GM12878 (cell line): ENCODE measurements around the gene DACT3. TPM values are rescaled to one million over a fixed set of nuclear protein-coding genes. Genes with fewer than 3 reads are reported as not detected.

Experiments
- ATAC-seq: fragments of 200-7000 bp; cut with Tn5 transposase; 3 replicates; pipeline ENCODE4 v1.9.1; 2020; ENCODE audit warnings: mild to moderate bottlenecking, moderate library complexity
- BruUV-seq: library from RNA; stranded (reverse); fragments of 400-500 nt; replicated peaks from 2 replicates; lab custom pipeline; 2021; lab: Mats Ljungman, UMichigan
- CTCF ChIA-PET: fragments of 300-600 bp; sonication (Branson Sonifier 250); formaldehyde crosslinking; extraction: SDS; loops from one replicate; lab custom pipeline; 2021; ENCODE audit warnings: inconsistent platforms; lab: Yijun Ruan, JAX
- POLR2A ChIA-PET: fragments of 350-600 bp; formaldehyde crosslinking; extraction: SDS; loops from one replicate; lab custom pipeline; 2021; ENCODE audit warnings: inconsistent platforms; lab: Charles Lee
- RAD21 ChIA-PET: fragments of 300-600 bp; sonication (Branson Sonifier 250); formaldehyde crosslinking; loops from one replicate; lab custom pipeline; 2023; ENCODE audit warnings: antibody characterized with exemption; ENCODE audit not compliant: unreplicated experiment; lab: Charles Lee
- SMC1A ChIA-PET: fragments of 300-600 bp; sonication (Branson Sonifier 250); formaldehyde crosslinking; loops from one replicate; lab custom pipeline; 2023; ENCODE audit not compliant: unreplicated experiment, uncharacterized antibody; lab: Charles Lee
- DNase-seq: peaks from one replicate; pipeline ENCODE4 v3.0.0-alpha.2; 2011; ENCODE audit warnings: low read depth, low spot score
- FAIRE-seq: peaks from 3 replicates; lab custom pipeline; 2011; peaks lifted over from hg19 to GRCh38; lab: Jason Lieb, UNC
- H2AFZ ChIP-seq: 2 replicates; pipeline ENCODE4 v1.6.0; 2011; ENCODE audit warnings: low read depth, low read length, control low read depth; ENCODE audit not compliant: control insufficient read depth
- H3K27ac ChIP-seq: 2 replicates; pipeline ENCODE4 v1.5.1; 2011; ENCODE audit warnings: control low read depth; ENCODE audit not compliant: control insufficient read depth, insufficient read depth
- H3K27me3 ChIP-seq, 2 experiments: replicated peaks in 1 of 2; 2 replicates each; pipeline versions ENCODE4 v1.6.0 to v1.6.1; 2011; ENCODE audit warnings: low read length in 1 of 2; ENCODE audit not compliant: control insufficient read depth in 2 of 2, insufficient read depth in 2 of 2
- H3K36me3 ChIP-seq, 2 experiments: 2 replicates each; pipeline ENCODE4 v1.5.1; 2011; ENCODE audit warnings: low read length in 1 of 2; ENCODE audit not compliant: control insufficient read depth in 2 of 2, insufficient read depth in 2 of 2
- H3K4me1 ChIP-seq: 2 replicates; pipeline ENCODE4 v1.6.1; 2011; ENCODE audit warnings: mild to moderate bottlenecking, low read length, moderate library complexity, mixed read lengths; ENCODE audit not compliant: control insufficient read depth, insufficient read depth
- H3K4me2 ChIP-seq: 2 replicates; pipeline ENCODE4 v1.6.0; 2011; ENCODE audit warnings: control low read depth; ENCODE audit not compliant: control insufficient read depth, insufficient read depth
- H3K4me3 ChIP-seq: fragments of 200-600 bp; sonication (generic); 2 replicates; pipeline ENCODE4 v1.5.1; 2016
- H3K79me2 ChIP-seq: 2 replicates; pipeline ENCODE4 v1.6.0; 2011; ENCODE audit warnings: low read length; ENCODE audit not compliant: control insufficient read depth, insufficient read depth
- H3K9ac ChIP-seq: 2 replicates; pipeline ENCODE4 v1.8.0; 2011; ENCODE audit warnings: low read length, control low read depth, mixed read lengths; ENCODE audit not compliant: control insufficient read depth, insufficient read depth
- H3K9me3 ChIP-seq: replicated peaks from 3 replicates; pipeline ENCODE4 v1.5.1; 2011; ENCODE audit warnings: mild to moderate bottlenecking, low read length; ENCODE audit not compliant: control insufficient read depth, insufficient read depth
- H4K20me1 ChIP-seq: 2 replicates; pipeline ENCODE4 v1.6.0; 2011; ENCODE audit not compliant: control insufficient read depth, insufficient read depth
- ATF7 ChIP-seq: fragments of 450-650 bp; IDR thresholded peaks from 2 replicates; pipeline ENCODE4 v1.6.1; 2016; ENCODE audit warnings: low read depth, mild to moderate bottlenecking
- BCL11A ChIP-seq: IDR thresholded peaks from 2 replicates; pipeline ENCODE4 v1.6.1; 2011; ENCODE audit warnings: low read depth, low read length
- DPF2 ChIP-seq: fragments of 450-650 bp; IDR thresholded peaks from 2 replicates; pipeline ENCODE4 v1.6.1; 2017; ENCODE audit warnings: mild to moderate bottlenecking
- EZH2 ChIP-seq: IDR thresholded peaks from 2 replicates; pipeline ENCODE4 v1.6.1; 2012; ENCODE audit warnings: low read depth, mild to moderate bottlenecking, control low read depth, inconsistent platforms, low read length, borderline replicate concordance; ENCODE audit not compliant: control insufficient read depth
- NKRF ChIP-seq: fragments of 450-650 bp; conservative IDR thresholded peaks from 2 replicates; pipeline ENCODE4 v1.6.1; 2017; ENCODE audit warnings: mild to moderate bottlenecking, moderate library complexity
- POU2F2 ChIP-seq: IDR thresholded peaks from 3 replicates; pipeline ENCODE4 v1.6.1; 2011; ENCODE audit warnings: low read depth, mild to moderate bottlenecking, low read length, borderline replicate concordance
- PRDM15 ChIP-seq: fragments of 450-650 bp; formaldehyde crosslinking; IDR thresholded peaks from 2 replicates; pipeline ENCODE4 v1.4.0; 2020; ENCODE audit warnings: mild to moderate bottlenecking, moderate library complexity
- RAD51 ChIP-seq: fragments of 450-650 bp; IDR thresholded peaks from 2 replicates; pipeline ENCODE4 v1.6.1; 2016; ENCODE audit warnings: moderate library complexity, mild to moderate bottlenecking, inconsistent platforms
- RCOR1 ChIP-seq: conservative IDR thresholded peaks from 2 replicates; pipeline ENCODE4 v1.6.1; 2012; ENCODE audit warnings: low read depth, low read length, improper control_type of control experiment
- SMC3 ChIP-seq: IDR thresholded peaks from 2 replicates; pipeline ENCODE4 v1.6.1; 2011; ENCODE audit warnings: low read length, improper control_type of control experiment, borderline replicate concordance
- SP1 ChIP-seq: IDR thresholded peaks from one replicate; pipeline ENCODE4 v1.6.1; 2011; ENCODE audit warnings: low read depth, low read length
- USF2 ChIP-seq: IDR thresholded peaks from 2 replicates; pipeline ENCODE4 v1.6.1; 2011; ENCODE audit warnings: low read depth, low read length, improper control_type of control experiment, borderline replicate concordance
- ZNF207 ChIP-seq: fragments of 450-650 bp; IDR thresholded peaks from 2 replicates; pipeline ENCODE4 v1.6.1; 2014; ENCODE audit warnings: antibody characterized with exemption, mild to moderate bottlenecking, borderline replicate concordance
- ZNF384 ChIP-seq: IDR thresholded peaks from 2 replicates; pipeline ENCODE4 v1.6.1; 2012; ENCODE audit warnings: low read depth, mild to moderate bottlenecking, low read length, improper control_type of control experiment, borderline replicate concordance
- WGBS: methylation state at CpG from one replicate; pipeline ENCODE4 v1.1.6; 2016; ENCODE audit warnings: low lambda C conversion rate; ENCODE audit not compliant: insufficient replicate concordance, insufficient coverage; ENCODE audit errors: missing lambda C conversion rate; 5-methylcytosine and 5-hydroxymethylcytosine counted together
- in situ Hi-C: fragments of 300-500 bp; cut with MboI; formaldehyde crosslinking; loops from 9 replicates; pipeline ENCODE4 v1.14.3; 2018; ENCODE audit warnings: mixed read lengths
- intact Hi-C: fragments of 100-400 bp; cut with micrococcal nuclease; formaldehyde crosslinking; loops from one replicate; pipeline ENCODE4 v1.14.2; 2022; ENCODE audit not compliant: unreplicated experiment
- polyA plus RNA-seq, 11 experiments: library from polyadenylated mRNA; depleted of rRNA in 4 of 11; unstranded in 6 of 11; stranded (reverse) in 5 of 11; fragments of >200 nt; fragmentation: Nextera tagmentation in 4 of 11; fragmentation: Illumina TruSeq in 1 of 11; extraction: Ambion mirVana in 4 of 11; extraction: Trizol in 1 of 11; gene quantifications; 1 replicate in 1 of 11; 2 replicates in 10 of 11; pipeline versions ENCODE4 v1.2.1 to v1.2.3, GENCODE V29; 2011 to 2016; ENCODE audit warnings: inconsistent platforms in 2 of 11, missing spikeins in 2 of 11, low read depth in 1 of 11
- total RNA-seq, 4 experiments: library from RNA; depleted of rRNA in 3 of 4; stranded (reverse); fragments of >200 nt in 3 of 4; fragmentation: Illumina TruSeq in 1 of 4; extraction: Trizol in 1 of 4; gene quantifications; 2 replicates each; pipeline versions ENCODE4 v1.2.1 to v1.2.3, GENCODE V29; 2013 to 2021
- TF ChIP-seq, protein P1 (sequence below): IDR thresholded peaks from 2 replicates; pipeline ENCODE4 v1.6.1; 2012; ENCODE audit warnings: mild to moderate bottlenecking, low read depth, low read length

The DACT3 gene
- total and polyA plus RNA-seq, 10 of the 15 experiments (the other 5 are each of a cell fraction or from before 2014, with no cell fraction given), result 0.05 to 2.5 (median 0.35) TPM; not detected in 1

DNA sequence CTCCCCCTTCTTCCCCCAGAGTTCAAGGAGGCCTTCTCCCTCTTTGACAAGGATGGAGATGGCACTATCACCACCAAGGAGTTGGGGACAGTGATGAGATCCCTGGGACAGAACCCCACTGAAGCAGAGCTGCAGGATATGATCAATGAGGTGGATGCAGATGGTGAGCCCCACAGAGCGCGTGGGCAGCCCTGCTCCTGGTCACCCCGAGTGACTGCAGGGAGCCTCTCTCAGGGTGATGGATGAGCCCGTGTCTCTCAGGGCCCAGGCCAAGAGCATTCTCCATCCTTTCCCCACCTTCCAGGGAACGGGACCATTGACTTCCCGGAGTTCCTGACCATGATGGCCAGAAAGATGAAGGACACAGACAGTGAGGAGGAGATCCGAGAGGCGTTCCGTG is 52.8 kb downstream of the DACT3 start:
- Histone ChIP-seq H3K27ac (no peak overlapping the region), H3K9me3 (no peaks in the 10 kb centered on the region), H3K4me2 (no peak overlapping the region), H3K9ac (no peak overlapping the region), H3K27me3 (no peaks in the 10 kb centered on the region), H4K20me1 (peaks cover 15% of the 10 kb centered on the region), H3K79me2 (peaks cover 28% of the 10 kb centered on the region), H2AFZ (no peak overlapping the region), H3K4me1 (peaks cover 33% of the 10 kb centered on the region), H3K4me3 (no peak overlapping the region), H3K36me3 (peaks cover 38 to 47% of the 10 kb centered on the region in 2 experiments)
- SMC1A ChIA-PET, result no interaction called here
- 97% methylated on average over 8 of the region's 9 CpGs for WGBS
- CTCF ChIA-PET, result interaction anchor here (3.2 kb wide), 1 partner anchor 54 kb away, joined by 14 read pairs; the partner anchor contains the start of gene DACT3
- intact Hi-C loops (no loop called here), in situ Hi-C loops (no loop called here)
- FAIRE-seq (no peak), DNase-seq (no peak), ATAC-seq (no peak)
- RAD21 ChIA-PET, result no interaction called here
- no TSS peak for BruUV-seq
- POLR2A ChIA-PET, result interaction anchor here (0.5 kb wide), 1 partner anchor 11 kb away, joined by 4 read pairs; no protein-coding TSS in a partner anchor
- TF ChIP-seq PRDM15 (CRISPR knock-in tag), result no peak
- TF ChIP-seq RAD51, result no peak
- TF ChIP-seq ZNF384, result no peak
- no peak for TF ChIP-seq NKRF
- TF ChIP-seq, protein P1, sequence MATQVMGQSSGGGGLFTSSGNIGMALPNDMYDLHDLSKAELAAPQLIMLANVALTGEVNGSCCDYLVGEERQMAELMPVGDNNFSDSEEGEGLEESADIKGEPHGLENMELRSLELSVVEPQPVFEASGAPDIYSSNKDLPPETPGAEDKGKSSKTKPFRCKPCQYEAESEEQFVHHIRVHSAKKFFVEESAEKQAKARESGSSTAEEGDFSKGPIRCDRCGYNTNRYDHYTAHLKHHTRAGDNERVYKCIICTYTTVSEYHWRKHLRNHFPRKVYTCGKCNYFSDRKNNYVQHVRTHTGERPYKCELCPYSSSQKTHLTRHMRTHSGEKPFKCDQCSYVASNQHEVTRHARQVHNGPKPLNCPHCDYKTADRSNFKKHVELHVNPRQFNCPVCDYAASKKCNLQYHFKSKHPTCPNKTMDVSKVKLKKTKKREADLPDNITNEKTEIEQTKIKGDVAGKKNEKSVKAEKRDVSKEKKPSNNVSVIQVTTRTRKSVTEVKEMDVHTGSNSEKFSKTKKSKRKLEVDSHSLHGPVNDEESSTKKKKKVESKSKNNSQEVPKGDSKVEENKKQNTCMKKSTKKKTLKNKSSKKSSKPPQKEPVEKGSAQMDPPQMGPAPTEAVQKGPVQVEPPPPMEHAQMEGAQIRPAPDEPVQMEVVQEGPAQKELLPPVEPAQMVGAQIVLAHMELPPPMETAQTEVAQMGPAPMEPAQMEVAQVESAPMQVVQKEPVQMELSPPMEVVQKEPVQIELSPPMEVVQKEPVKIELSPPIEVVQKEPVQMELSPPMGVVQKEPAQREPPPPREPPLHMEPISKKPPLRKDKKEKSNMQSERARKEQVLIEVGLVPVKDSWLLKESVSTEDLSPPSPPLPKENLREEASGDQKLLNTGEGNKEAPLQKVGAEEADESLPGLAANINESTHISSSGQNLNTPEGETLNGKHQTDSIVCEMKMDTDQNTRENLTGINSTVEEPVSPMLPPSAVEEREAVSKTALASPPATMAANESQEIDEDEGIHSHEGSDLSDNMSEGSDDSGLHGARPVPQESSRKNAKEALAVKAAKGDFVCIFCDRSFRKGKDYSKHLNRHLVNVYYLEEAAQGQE, result no peak
- TF ChIP-seq POU2F2, result no peak
- no peak for TF ChIP-seq EZH2
- TF ChIP-seq USF2, result no peak
- no peak for TF ChIP-seq DPF2
- no peak for TF ChIP-seq ZNF207
- no peak for TF ChIP-seq SMC3
- no peak for TF ChIP-seq BCL11A
- TF ChIP-seq ATF7, result no peak
- TF ChIP-seq SP1, result no peak
- no peak for TF ChIP-seq RCOR1
